Ovary (tissue), 9 donors: ENCODE results near the gene CNOT3. TPM values are rescaled to one million over a fixed set of nuclear protein-coding genes. Genes with fewer than 3 reads are reported as not detected.

Experiments
- DNase-seq, 5 donors: peaks; one replicate each; pipeline ENCODE4 v3.0.0-alpha.2; 2019 to 2020
- H3K27ac ChIP-seq, 2 donors: fragments of 200-600 bp; one replicate each; pipeline versions ENCODE4 v1.5.1 to v1.8.0; 2019 to 2022
- H3K27me3 ChIP-seq: fragments of 200-600 bp; one replicate; pipeline ENCODE4 v1.8.0; 2022
- H3K36me3 ChIP-seq: fragments of 200-600 bp; sonication (generic); one replicate; pipeline ENCODE4 v1.5.1; 2019
- H3K4me1 ChIP-seq: one replicate; pipeline ENCODE4 v1.8.1; 2013; ENCODE audit warnings: mild to moderate bottlenecking, moderate library complexity; ENCODE audit not compliant: insufficient read depth
- H3K4me3 ChIP-seq: fragments of 200-600 bp; sonication (generic); one replicate; pipeline ENCODE4 v1.5.1; 2017
- H3K9me3 ChIP-seq, 2 donors: fragments of 200-600 bp in 1 of 2; sonication (generic) in 1 of 2; one replicate each; pipeline versions ENCODE4 v1.5.1 to v1.8.1; 2013 to 2019; ENCODE audit warnings: mild to moderate bottlenecking in 1 of 2, moderate library complexity in 1 of 2
- CTCF ChIP-seq, 3 donors: fragments of 450-650 bp in 2 of 3; fragments of 200-600 bp in 1 of 3; IDR thresholded peaks; one replicate each; pipeline versions ENCODE4 v1.5.1 to v1.8.0; 2016 to 2022; ENCODE audit warnings: antibody characterized with exemption in 3 of 3, mild to moderate bottlenecking in 1 of 3
- EP300 ChIP-seq: sonication (generic); formaldehyde crosslinking; IDR thresholded peaks from one replicate; pipeline ENCODE4 v1.6.1; 2017; ENCODE audit warnings: antibody characterized with exemption
- POLR2A ChIP-seq: fragments of 450-650 bp; IDR thresholded peaks from one replicate; pipeline ENCODE4 v1.6.1; 2017; ENCODE audit warnings: antibody characterized with exemption, mild to moderate bottlenecking, moderate library complexity
- WGBS, 3 donors: extraction: QIAGEN DNeasy Blood & Tissue Kit in 1 of 3; methylation state at CpG; one replicate each; pipeline versions ENCODE4 v1.1.5 to v1.1.7; 2013 to 2017; 5-methylcytosine and 5-hydroxymethylcytosine counted together
- intact Hi-C, 4 donors: fragments of 100-400 bp; cut with DNase I; formaldehyde crosslinking; loops; one replicate each; pipeline versions ENCODE4 v1.11.0 to v1.15.1; 2022 to 2023
- polyA plus RNA-seq, 2 donors: library from polyadenylated mRNA; stranded (reverse); fragments of 200-250 nt in 1 of 2; fragments of 350-450 nt in 1 of 2; fragmentation: Illumina TruSeq in 1 of 2; extraction: RNeasy Lipid Tissue Mini Kit (QIAGEN cat#74804) in 1 of 2; gene quantifications; one replicate each; pipeline ENCODE4 v1.2.3, GENCODE V29; 2013 to 2014
- total RNA-seq, 7 donors: library from RNA; depleted of rRNA in 2 of 7; stranded (reverse); fragments of >200 nt in 2 of 7; fragmentation: NEBNext Ultra II Directional in 3 of 7; extraction: Animal tissue kit (Norgen Biotek cat#: 25700) in 3 of 7; gene quantifications; one replicate each; pipeline versions ENCODE4 v1.1.0 to v1.2.4, GENCODE V29; 2016 to 2023
- donor health status: DM: no; HTN: no; CAD: no; lungs with moderate emphysema.
- donor health status: DM: no; HTN: no; CAD: no.
- donor health status: Bipolar disorder and iron deficiency.
- donor health status: DM: yes; HTN: yes; CAD: no.
- donor health status: DM: no; HTN: no; CAD: no.
- donor health status: DM: yes; HTN: yes; CAD: no.

CNOT3 gene
- total and polyA plus RNA-seq, 9 donors, result 14.4 to 65.6 (median 41.6) TPM

- no peak overlapping the region for H3K4me3 ChIP-seq
- H3K27me3 ChIP-seq, result no peaks in the 10 kb centered on the region
- H3K27ac ChIP-seq, result no peak overlapping the region
- no peak for DNase-seq
- WGBS, 3 donors, result 83 to 89% (median 86%) methylated on average over 9 of the region's 9 CpGs
- TF ChIP-seq POLR2A (no peak), CTCF (IDR thresholded peaks at IDR 0.05) (no peak), EP300 (no peak)
- H3K4me1 ChIP-seq, result no peaks in the 10 kb centered on the region
- no peaks in the 10 kb centered on the region for H3K36me3 ChIP-seq
- intact Hi-C loops, result no loop called here
- no peaks in the 10 kb centered on the region for H3K9me3 ChIP-seq
Observed at GRCh38 chr19:54125713-54126112, 11.8 kb upstream of the CNOT3 start.

DNA sequence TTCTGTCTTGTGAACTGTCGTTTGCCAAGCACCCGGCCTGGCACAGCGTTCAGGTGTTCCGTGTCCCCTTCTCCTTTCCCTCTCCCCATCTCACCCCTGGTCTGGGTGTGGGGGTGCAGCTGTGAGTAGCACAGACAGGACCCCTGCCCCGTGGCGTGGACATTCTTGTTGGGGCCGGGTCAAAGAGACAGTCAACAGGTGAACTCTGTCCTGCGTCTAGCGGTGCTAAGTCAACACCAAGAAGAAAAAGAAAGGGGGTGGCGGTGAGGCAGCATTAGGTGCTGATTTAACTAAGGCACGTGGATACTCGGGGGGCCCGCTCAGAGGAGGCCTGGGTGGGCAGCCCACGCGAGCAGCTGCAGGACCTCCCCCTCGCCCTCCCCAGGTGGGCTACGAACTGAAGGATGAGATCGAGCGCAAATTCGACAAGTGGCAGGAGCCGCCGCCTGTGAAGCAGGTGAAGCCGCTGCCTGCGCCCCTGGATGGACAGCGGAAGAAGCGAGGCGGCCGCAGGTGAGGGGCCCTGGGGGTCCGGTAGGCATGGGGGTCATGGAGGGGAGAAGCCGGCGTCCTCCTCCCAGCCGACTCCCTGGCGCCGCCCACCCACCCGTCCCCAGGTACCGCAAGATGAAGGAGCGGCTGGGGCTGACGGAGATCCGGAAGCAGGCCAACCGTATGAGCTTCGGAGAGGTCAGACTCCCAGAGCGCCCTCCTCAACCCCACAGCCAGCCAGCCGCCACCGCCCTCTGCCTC is 9.7 kb upstream of the CNOT3 start:
- Histone ChIP-seq H3K36me3 (no peaks in the 10 kb centered on the region), H3K27ac (no peak overlapping the region), H3K4me3 (no peak overlapping the region), H3K27me3 (no peaks in the 10 kb centered on the region), H3K4me1 (no peaks in the 10 kb centered on the region), H3K9me3 (no peaks in the 10 kb centered on the region)
- no peak for DNase-seq
- TF ChIP-seq CTCF (IDR thresholded peaks at IDR 0.05) (no peak), POLR2A (no peak), EP300 (no peak)
- WGBS, 3 donors, result 87 to 94% (median 89%) methylated on average over 44 of the region's 44 CpGs
- intact Hi-C loops, result no loop called here

GRCh38 chr19:54128441-54128725 is 9.2 kb upstream of the CNOT3 start:
- TF ChIP-seq EP300 (no peak), POLR2A (no peak), CTCF (IDR thresholded peaks at IDR 0.05) (no peak)
- H3K4me3 ChIP-seq, result no peak overlapping the region
- H3K27me3 ChIP-seq, result no peaks in the 10 kb centered on the region
- intact Hi-C loops, result no loop called here
- no peak overlapping the region for H3K27ac ChIP-seq
- H3K36me3 ChIP-seq, result no peaks in the 10 kb centered on the region
- DNase-seq, result no peak
- H3K9me3 ChIP-seq, result no peaks in the 10 kb centered on the region
- H3K4me1 ChIP-seq, result no peaks in the 10 kb centered on the region
- 86 to 88% (median 88%) methylated on average over 20 of the region's 20 CpGs for WGBS, 3 donors

DNA sequence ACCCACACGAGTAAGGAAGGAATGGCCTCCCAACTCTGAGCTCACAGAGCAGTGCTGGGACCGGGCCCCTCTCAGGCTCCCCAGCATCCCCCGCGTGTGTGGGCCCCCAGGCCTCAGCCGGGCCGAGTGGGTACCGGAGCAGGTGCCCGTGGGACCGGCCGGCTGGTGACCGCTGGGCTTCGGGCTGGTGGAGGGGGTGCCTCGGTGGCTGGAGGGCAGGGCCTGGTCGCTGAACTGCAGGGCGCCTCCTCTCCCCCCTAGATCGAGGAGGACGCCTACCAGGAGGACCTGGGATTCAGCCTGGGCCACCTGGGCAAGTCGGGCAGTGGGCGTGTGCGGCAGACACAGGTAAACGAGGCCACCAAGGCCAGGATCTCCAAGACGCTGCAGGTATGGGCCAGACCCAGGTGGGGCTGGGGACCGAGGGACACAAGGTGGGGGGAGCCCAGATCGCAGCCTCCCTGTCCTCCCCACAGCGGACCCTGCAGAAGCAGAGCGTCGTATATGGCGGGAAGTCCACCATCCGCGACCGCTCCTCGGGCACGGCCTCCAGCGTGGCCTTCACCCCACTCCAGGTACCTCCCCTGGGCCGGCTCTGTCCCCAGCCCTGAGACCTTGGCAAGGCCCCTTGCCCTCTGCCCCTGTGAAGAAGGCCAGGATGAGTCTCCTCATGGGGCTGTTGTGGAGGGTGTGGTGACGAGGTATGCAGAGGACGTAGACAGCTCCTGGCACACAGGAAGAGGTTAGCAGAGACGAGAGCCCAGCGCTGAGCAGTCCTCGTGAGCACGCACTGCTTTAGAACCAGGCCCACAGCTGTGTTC is 8.6 kb upstream of the CNOT3 start:
- TF ChIP-seq POLR2A (no peak), CTCF (IDR thresholded peaks at IDR 0.05) (no peak), EP300 (no peak)
- no peaks in the 10 kb centered on the region for H3K36me3 ChIP-seq
- H3K27me3 ChIP-seq, result no peaks in the 10 kb centered on the region
- H3K4me3 ChIP-seq, result no peak overlapping the region
- intact Hi-C loops, result no loop called here
- no peaks in the 10 kb centered on the region for H3K9me3 ChIP-seq
- WGBS, 3 donors, result 93 to 95% (median 93%) methylated on average over 40 to 41 of the region's 41 CpGs
- no peak overlapping the region for H3K27ac ChIP-seq
- no peak for DNase-seq
- no peaks in the 10 kb centered on the region for H3K4me1 ChIP-seq
